Measurements from ENCODE around the gene UBQLN4.
A peak's percentile ranks its signal among the peaks of the same experiment; 100 is the strongest.

UBQLN4 gene

DNA sequence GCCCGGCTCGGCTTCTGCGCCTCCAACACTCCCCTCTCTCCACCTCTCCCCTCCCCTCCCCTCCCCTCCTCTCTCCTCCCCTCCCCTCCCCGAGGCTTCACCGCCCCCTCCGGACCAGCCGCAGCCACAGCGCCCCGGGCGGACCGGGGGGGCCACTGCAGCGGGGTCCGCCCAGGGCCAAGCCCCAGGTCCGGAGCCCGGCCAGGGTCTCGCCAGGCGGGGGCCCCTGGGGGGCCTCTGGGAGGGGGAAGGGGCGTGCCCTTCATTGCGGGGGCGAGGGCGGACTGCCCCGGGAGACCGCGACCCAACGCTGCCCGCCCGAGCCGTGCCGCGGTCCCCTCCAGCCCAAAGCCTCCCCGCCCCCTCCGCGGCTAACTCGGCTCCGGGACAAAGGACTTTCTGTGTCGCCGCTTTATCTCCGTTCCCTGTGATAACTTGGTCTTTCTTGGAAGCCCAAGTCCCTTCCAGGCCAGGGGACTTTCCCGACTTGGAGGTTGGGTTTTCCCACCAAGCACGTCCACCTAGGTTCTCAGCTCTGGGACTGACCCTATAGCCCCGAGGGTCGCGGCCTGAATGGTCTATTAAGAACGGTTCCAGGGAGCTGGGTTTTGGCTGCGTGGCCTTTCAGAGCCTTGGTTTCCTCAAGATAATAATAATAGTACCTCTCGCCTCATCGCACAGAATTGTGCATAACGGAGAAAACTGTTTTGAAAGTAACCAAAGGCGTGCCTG is at the start of gene UBQLN4:
Gene UBQLN4 (minus strand): TSS at position 31 of the 732 bp plus-strand sequence. CDS start 97 bp downstream, outside the sequence.
- peak; percentile 74 to 76 for DNase-seq (ENCODE audit: extremely low read depth in 1 of 2, low read depth in 1 of 2)

DNA sequence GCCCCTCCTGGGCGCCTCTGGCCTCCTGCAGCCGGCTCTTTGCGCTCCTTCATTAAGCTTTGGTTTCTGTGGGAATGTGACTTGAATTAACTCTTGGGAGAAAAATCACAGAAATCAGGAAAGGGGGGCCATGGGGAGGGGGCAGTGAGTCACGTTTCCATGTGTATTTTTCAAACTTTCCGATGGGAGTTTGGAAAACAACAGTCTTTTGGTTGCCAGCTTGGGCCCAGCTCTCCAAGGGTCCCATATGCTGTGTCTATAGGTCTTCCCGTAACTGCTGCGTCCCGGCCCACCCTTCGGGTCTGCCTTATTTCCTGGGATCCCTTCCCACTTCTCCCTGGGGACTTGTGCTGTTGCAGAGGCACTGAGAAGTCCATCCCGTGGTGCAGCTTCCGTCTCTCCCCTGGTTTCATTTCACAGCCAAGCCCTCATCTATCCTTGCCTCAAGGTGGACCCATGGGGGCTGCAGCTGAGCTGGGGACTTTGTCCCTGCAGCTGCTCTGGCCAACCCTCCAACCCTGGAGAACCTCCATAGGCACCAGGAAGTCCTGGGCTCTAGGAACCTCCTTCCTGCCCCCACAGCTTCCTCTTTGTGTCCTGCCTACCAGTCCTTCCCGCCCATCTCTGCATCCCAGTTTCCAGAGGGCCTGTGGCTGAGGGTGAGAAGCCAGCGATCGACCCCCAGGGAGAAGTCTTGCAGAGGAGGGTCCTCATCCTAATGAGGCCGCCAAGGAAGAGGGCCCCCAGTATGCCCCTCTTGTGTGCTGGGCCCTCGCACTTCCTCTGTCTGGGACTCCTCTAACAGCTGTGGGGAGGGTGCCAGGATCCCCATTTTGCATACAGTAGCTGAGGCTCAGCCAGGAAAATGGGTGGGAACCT is 49.3 kb upstream of the UBQLN4 start:
- DNase-seq (ENCODE audit: extremely low read depth in 1 of 2, low read depth in 1 of 2), result no peak

DNA sequence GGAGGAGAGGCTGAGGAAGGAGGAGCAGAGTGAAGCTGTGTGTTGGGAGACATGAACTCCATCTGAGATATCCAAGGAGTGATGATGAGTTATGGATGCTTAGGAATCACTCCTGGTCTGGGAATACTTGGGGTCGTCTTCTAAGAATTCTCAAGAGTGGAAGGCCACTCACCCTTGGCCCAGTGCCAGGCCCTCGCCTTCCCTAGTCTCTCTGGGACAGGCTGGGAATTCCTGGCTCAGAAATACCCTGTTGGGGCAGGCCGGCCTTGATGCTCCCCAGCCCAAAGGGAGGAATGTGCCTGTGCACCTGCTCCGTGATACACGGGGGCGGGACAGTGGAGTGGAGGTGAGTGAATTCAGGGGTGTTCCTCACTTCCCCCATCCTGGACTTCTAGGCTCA is 48.3 kb upstream of the UBQLN4 start:
- no peak for DNase-seq (ENCODE audit: extremely low read depth in 1 of 2, low read depth in 1 of 2)

DNA sequence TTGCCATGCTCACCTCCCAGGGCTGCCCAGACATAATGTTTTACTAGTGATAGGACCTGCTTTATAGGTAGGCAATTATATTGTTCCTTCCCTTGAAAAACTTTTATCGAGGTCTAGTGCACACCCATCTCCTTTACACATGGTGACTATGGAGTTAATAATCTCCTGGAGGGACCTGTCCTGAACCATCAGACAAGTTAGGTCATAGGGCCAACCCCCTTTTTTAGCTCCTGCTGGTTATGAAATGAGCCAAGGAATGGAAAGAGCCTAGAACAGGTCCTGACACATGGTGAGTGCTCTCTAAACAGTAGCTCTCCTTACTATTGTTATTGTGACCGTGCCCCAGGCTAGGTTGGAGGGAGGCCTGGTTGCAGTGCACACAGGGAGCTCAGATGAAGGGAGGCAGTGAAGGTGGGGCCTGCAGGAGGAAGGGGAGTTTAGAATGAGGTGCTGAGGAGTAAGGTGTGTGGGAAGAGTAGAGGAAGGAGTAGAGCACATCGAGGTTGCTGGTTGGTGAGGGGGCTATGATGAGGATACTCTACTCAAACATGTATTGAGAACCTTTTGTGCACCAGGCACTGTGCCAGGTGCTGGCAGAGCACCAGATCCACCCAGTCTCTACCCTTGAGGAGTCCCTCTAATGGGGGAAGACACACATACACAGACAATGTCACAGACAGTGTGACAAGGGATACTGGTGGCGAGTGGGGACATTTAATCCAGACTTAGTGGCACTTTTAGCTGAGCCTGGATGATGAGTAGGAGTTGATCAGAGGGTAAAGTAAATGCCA is 46.8 kb upstream of the UBQLN4 start:
- no peak for DNase-seq (ENCODE audit: extremely low read depth in 1 of 2, low read depth in 1 of 2)

DNA sequence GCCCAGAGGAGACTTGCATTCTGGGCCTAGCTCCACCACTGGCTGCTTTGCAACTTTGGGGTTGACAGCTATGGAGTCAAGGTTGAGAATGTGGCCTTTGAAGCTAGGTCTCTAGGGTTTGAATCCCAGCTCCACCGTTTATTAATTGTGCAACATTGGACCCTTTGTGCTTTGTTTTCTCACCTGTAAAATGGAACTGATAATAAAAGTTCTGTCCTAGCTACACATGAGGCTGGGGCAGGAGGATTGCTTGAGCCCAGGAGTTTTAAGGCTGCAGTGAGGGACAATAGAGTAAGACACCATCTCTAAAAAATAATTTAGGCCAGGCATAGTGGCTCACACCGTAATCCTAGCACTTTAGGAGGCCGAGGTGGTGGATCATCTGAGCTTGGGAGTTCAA is 45.7 kb upstream of the UBQLN4 start:
- DNase-seq (ENCODE audit: extremely low read depth in 1 of 2, low read depth in 1 of 2), result no peak

DNA sequence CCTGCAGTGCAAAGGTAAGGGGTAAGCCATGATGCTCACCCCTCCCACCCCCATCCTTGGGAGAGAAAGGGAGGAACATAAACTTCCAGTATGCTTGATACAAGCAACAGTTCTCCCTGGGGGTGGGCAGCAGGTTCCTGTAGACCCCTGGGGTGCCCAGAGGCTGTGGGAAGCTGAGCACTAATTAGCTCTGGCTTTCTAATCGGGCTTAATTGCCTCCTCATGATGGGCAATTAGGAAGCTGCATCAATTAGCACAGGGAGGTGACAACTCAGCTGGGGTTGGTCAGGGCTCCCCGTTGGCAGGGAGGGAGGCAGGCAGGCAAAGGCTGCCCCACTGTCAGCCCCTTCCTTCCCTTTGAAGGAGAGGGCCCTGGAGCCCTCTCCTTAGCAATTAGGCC is 45.2 kb upstream of the UBQLN4 start:
- no peak for DNase-seq (ENCODE audit: extremely low read depth in 1 of 2, low read depth in 1 of 2)

DNA sequence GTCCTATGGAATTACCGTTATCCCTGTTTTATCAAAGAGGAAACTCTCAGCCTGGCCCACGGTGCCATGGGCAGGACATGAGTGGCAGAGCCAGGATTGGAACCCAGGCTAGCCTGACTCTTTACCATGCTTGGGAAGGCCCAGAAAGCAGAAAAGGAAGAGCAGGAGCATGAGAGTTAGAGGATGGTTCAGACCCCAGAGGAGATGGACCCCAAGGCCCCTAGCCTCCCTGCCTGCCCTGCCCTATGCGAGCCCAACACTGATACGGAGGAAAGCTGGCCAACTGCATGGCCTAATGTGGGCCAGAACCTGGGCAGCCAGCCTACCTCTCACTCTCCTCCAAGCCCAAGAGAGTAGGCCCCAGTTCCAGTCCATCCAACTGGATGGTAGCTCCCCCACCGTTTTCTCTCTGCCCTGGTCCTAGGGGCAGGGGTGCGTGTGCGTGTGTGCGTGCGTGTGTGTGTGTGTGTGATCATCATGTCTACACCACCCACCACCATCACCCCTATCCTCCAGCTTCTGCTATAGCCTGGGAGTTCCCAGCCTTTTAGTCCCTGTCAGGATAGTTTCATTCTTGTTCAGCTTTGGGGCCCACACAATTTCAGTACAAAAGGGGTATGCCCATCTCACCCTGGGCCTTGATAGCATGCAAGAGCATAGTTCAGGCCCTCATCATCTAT is 44.0 kb upstream of the UBQLN4 start:
- DNase-seq (ENCODE audit: extremely low read depth in 1 of 2, low read depth in 1 of 2), result peak; percentile 30 to 66

DNA sequence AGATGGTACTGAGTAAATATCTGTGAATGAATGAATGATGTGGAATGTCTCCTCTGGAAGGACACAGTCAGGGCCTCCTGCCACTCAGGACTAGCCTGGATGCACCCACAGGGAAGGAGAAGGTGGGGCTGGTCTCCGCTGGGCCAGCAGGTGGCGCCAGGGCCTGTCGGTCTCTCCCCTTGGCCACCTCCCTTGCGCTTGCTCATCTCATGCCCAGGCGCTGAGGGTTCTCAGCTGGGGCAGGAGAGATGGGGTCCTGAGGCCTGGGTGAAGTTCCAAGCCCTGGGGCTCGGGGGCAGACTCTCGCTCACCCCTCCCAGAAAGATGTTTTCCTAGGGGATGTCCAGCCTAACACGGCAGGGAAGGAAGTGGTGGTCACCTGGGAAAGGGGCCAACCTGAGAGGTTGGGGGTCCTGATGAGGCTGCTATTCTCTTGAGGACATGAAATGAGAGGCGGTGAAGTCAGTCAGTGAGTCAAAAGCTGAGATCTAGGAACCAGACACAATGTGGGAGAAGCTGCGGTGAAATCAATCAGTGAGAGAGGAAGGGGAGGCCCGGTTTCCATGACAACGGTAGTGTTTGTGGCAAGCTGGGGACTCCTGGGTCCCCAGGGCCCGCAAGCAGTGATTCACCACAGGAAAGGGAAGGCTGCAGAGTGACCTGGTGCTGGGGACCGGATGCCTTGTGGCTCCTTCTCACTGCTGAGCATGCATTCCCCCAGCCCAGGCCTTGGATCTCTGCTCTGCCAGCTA is 43.2 kb upstream of the UBQLN4 start:
- DNase-seq (ENCODE audit: extremely low read depth in 1 of 2, low read depth in 1 of 2), result peak; percentile 79 to 95

DNA sequence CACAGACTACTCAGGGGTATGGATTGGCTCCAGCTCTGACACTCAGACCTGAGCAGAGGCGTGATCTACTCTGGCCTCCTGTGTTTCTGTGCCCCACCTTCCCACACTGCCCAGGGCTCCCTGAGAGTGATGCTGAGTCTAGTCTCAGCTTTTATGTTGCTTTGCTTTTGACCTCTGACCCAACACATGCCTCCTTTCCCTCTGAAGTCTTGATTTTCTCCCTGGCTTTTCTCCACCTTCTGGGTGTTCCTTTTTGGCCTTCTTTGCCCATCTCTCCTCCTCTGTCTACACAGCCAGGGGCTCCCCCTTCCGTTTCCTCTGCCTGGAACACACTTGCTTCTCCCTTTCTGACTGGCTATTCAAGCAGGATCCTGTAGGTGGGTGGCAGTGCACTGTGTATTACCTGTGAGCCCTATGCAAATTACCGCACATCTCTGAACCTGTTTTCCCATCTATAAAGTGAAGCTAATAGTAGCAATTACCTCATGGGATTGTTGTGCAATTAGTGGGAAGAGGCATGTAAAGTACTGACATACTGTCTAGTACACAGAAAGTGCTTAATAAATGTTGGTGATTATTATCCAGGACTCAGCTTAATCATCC is 42.4 kb upstream of the UBQLN4 start:
- no peak for DNase-seq (ENCODE audit: extremely low read depth in 1 of 2, low read depth in 1 of 2)

DNA sequence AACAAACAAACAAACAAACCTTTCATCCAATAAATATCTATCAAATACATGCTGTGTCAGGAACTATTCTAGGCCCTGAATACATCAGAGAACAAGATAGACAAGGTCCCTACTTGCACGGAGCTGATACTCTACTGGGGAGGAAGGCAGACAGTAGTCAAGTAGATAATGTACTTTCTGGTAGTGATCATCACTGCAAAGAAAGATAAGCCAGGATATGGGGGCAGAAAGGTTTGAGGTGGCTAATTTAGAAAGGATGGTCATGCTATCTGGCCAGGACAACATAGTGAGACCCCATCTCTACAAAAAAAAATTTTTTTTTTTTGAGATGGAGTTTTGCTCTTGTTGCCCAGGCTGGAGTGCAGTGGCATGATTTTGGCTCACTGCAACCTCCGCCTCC is 38.0 kb upstream of the UBQLN4 start:
- no peak for DNase-seq (ENCODE audit: extremely low read depth in 1 of 2, low read depth in 1 of 2)

DNA sequence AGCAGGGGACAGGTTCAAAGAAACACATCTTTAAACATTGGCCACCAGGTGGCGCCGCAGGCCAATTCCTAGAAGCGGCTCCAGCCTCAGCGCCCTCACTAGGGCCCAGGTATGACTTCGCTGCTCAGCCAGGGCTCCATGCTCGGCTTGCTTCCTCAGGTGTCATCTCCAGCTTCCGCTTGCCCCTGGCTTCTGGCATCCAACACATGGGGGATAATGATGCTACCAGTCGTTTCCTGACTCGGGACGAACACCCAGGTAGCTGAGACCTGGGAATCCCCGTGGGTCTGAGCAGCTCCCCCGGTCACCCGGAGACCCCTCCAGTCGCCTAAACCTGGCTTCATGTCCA is 37.2 kb upstream of the UBQLN4 start:
- DNase-seq (ENCODE audit: extremely low read depth in 1 of 2, low read depth in 1 of 2), result peak; percentile 69 to 78

DNA sequence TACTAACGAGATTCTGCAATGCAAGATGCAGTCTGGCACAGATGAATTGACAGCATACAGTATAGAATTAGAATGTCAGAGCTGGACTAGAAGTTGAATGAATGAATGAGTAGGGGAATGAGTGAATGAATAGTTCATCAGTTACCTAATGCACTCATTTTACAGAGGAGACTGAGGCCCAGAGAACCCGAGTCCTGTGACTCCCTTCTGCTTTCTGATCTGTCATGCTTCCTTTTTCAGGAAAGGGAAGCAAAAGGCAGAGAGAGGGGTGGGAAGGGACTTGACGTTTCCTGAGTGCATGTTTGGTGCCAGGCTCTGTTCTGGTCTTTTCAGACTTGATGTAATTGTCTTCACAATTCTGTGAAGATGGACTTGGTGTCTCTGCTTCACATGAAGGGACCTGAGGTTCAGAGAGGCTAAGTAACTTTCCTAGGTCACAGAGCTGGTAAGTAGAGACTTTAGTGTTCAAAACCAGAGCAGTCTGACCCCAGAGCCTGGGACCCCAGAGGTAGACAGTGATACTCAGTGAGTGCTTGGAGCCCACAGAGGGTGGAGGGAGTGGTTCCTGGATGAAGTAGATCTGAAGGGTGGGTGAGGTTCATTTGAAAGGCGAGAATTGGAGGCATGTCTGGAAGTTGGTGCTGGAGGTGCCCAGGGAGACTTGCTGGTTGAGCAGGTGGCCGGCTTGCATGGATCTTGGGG is 36.7 kb upstream of the UBQLN4 start:
- no peak for DNase-seq (ENCODE audit: extremely low read depth in 1 of 2, low read depth in 1 of 2)

DNA sequence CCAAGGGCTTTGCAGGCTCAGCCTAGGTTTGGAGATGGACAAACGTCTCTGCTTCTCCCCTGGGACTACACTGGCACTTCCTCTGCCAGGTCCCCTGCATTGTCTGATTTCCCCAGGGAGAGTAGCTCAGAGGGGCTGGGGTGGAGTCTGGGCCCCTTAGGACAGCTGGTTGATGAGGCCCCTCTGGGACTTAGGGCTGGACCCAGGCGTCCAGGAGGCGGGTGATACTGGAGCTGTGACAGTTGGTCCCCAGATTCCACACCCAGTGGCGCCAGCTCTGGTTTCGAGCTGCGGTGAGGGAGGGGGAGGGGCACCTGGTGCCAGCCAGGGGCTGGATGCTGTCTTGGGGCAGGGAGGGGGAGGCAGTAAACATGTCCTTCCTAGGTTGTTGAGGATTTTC is 36.1 kb upstream of the UBQLN4 start:
- no peak for DNase-seq (ENCODE audit: extremely low read depth in 1 of 2, low read depth in 1 of 2)

DNA sequence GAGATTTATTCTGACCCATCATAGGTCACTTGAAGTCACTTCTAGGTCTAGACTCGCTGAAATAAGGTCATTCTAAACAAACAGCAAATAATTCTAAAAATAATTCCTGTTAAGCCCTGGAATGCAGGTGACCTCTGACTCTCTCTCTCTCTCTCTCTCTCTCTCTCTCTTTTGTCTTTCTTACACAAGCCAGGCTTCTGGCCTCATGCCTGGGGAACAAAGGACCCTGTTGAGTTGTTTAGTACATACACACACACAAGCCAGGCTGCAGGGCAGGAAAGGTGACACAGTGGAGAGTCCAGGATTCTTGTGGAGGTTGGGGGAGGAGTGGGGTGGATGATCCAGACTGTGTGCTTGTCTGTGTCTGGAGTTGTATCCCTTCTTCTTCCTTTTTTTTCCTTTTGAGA is 32.7 kb upstream of the UBQLN4 start:
- DNase-seq (ENCODE audit: extremely low read depth in 1 of 2, low read depth in 1 of 2), result no peak

DNA sequence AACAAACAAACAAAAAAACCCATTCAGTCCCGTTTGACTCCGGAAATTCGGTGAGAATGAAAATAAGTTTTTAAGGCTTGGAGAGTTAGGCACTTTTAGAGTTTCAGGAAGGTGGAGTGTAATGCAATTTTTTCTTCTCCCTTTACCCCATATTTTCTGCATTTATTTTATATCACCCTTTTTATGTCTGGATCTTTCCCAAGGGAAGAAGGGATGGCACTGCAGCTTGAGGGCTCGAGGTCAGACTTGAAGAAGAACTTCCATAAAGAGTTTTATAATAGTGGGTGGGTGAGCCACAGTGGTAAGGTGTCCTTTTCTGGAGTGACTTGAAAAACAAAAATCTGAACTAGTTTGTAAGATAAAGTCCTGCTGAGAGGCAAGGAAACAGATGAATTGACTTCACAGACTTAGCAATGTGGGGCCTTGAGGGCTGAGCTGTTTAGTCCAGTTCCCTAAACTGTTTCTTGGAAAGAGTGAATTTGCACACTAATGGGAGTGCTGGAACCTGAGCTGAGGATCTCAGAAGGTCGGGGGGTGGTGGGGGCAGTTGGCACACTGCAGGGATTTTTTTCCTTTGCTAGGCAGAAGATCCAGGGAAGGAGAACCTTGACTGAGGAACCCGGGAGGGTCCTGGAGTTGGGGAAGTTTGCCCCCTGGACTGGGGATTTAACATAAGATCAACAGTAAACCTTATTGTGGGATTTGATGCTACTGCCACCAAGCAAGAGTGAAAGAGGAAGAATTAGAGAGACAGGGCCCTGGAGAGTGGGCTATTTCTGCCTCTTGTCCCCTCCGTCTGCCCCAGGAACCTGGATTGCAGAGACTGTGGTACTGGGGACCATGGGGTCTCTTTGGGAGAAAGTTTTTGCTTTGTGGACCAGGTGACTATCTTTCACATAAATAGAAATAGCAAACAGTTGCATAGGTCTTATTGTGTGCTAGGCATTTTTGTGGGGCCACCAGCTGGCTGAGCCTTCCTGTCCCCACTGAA is 30.5 kb upstream of the UBQLN4 start:
- DNase-seq (ENCODE audit: extremely low read depth in 1 of 2, low read depth in 1 of 2), result no peak

DNA sequence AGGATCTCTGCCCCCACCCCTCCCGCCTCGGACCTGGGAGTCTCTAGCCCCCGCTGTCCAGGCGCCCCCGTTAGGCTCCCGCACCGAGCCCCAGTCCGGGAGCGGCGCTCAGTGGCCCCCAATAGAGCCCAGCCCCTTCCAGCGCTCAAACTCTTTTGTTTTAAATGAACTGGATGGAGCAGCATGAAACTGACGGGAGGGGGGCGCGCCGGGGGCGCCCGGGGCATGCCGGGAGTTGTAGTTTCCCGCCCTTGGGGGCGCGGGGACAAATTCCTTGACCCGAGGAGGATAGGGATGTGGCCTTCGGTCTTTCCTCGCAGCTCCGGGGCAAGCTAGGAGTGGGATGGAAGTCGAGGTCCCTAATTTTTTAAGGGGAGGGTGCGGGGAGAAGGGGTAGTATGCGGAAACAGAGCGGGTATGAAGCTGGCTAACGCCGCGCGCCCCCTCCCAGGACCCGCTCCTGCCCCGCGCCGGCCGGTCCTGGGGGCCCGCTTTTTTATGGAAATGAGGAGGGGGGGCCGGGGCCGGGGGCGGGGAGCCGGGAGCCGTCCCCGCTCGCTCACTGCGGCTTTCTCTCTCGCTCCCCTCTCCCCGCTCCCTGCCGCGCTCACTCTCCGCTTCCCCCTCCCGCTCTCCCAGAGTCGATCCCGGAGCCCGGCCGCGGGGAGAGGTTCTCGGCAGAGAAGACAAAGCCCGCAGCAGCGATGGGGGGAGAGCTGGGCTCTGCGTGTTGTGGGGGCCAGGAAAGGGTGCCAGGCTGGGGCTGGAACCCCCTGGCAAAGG is 28.9 kb upstream of the UBQLN4 start, which contains the start of gene MEX3A:
Gene MEX3A (minus strand): TSS at position 157 of the 783 bp plus-strand sequence. CDS start 467 bp downstream, outside the sequence.
- peak in 1 of 2 donors; percentile 42 for DNase-seq (ENCODE audit: extremely low read depth in 1 of 2, low read depth in 1 of 2)

DNA sequence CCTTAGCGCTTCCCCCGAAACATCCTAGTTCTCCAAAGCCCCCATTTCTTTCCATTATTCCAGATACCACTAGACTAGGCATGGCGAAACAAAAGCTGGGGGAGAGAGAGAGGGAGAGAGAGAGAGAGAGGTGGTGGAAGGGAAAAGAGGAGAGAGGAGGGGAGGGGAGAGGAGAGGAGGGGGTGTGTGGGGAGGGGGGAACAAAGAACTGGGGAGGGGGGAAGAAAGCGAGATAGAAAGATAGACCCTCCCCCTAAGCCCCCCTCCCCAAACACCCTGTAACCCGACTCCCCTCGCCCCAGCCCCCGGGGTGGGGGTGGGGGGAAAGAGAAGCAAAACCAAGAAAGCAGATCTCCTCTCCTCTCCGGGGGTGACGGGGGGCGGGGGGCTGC is 28.3 kb upstream of the UBQLN4 start:
- no peak for DNase-seq (ENCODE audit: extremely low read depth in 1 of 2, low read depth in 1 of 2)
